CD4-positive, alpha-beta T cell treated with Interleukin-15 for 1 hour (primary cell): ENCODE data around the gene PTPN13.
A peak's percentile ranks its signal among the peaks of the same experiment; 100 is the strongest.

Experiments used
- DNase-seq: peaks from one replicate; pipeline ENCODE4 v3.0.0-alpha.2; 2020

Gene PTPN13

GRCh38 chr4:86593688-86594558, at the start of gene PTPN13:
Gene PTPN13 (plus strand): TSS chr4:86594315. CDS start chr4:86635257, 40,942 bp downstream.
- peak; percentile 87 for DNase-seq

GRCh38 chr4:86547140-86547539, 47.0 kb upstream of the PTPN13 start:
- no peak for DNase-seq

- DNase-seq: no peak
Measured at GRCh38 chr4:86549163-86549788, 44.8 kb upstream of the PTPN13 start.

GRCh38 chr4:86551387-86551786, 42.7 kb upstream of the PTPN13 start:
- no peak for DNase-seq

GRCh38 chr4:86554646-86555045, 39.5 kb upstream of the PTPN13 start:
- no peak for DNase-seq

GRCh38 chr4:86556791-86557415, 37.2 kb upstream of the PTPN13 start:
- no peak for DNase-seq

- no peak for DNase-seq
Measured at GRCh38 chr4:86557526-86557925, 36.6 kb upstream of the PTPN13 start.

- no peak for DNase-seq
Measured at GRCh38 chr4:86558258-86558657, 35.9 kb upstream of the PTPN13 start.

- no peak for DNase-seq
Measured at GRCh38 chr4:86558797-86559196, 35.3 kb upstream of the PTPN13 start.

- no peak for DNase-seq
Measured at GRCh38 chr4:86560447-86560846, 33.7 kb upstream of the PTPN13 start.

- no peak for DNase-seq
Measured at GRCh38 chr4:86561256-86561655, 32.9 kb upstream of the PTPN13 start.

GRCh38 chr4:86563416-86563815, 30.7 kb upstream of the PTPN13 start:
- no peak for DNase-seq

GRCh38 chr4:86564795-86565194, 29.3 kb upstream of the PTPN13 start:
- DNase-seq: no peak

- no peak for DNase-seq
Measured at GRCh38 chr4:86565651-86566050, 28.5 kb upstream of the PTPN13 start.

- DNase-seq: no peak
Measured at GRCh38 chr4:86569103-86569870, 24.8 kb upstream of the PTPN13 start.

- DNase-seq: no peak
Measured at GRCh38 chr4:86579941-86580340, 14.2 kb upstream of the PTPN13 start.

GRCh38 chr4:86582410-86582809, 11.7 kb upstream of the PTPN13 start:
- no peak for DNase-seq

GRCh38 chr4:86586160-86586572, 7.9 kb upstream of the PTPN13 start:
- peak; percentile 22 for DNase-seq

GRCh38 chr4:86586626-86587380, 7.3 kb upstream of the PTPN13 start:
- no peak for DNase-seq

GRCh38 chr4:86587381-86588140, 6.6 kb upstream of the PTPN13 start:
- DNase-seq: no peak

- DNase-seq: no peak
Measured at GRCh38 chr4:86592553-86593249, 1.4 kb upstream of the PTPN13 start.
